ENCODE results near the gene PHF23.
"Not testable (repeated sequence)": the region's sequence is repeated elsewhere in the genome, so short reads cannot be mapped to it uniquely, and the experiment has no call there.

Gene PHF23

DNA sequence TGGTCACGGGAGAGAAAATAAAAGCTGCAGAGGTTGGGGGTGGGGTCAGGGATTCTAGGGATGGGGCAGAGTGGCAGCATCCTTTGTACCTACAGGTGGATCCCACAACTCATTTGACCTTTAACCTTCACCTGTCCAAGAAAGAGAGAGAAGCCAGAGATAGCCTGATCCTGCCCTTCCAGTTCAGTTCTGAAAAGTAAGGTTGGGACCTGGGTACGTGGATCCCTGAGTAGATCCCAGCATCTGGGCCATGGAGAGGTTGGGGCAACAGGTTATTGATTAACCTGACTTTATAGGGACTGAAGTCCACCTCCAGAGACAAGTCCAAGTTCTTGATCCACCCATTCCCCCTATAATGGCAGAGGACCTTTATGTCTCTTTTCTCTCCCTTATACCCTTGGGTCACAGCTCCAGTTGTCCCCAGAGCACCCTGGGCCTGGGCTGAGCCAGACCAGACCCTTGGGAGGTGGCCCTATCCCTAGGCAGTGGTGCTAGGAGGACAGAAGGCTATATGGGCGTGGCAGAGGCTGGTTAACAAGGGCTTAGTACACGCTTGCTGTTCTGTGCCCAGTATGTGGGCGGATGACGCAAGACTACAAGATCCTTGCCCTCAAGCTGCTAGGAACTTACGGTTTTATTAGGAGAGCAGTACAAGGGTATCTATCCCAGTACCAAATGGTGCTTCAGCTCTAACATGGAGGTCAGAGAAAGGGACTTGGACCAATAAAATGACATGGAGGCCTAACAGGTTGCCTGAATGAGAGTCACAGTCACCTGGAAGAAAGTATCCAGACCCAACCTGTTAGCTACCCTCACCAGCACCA is 19.7 kb upstream of the PHF23 start:
- in situ Hi-C loops (cut with MboI; ENCODE audit: low sequenced_read_pairs): no loop called here

DNA sequence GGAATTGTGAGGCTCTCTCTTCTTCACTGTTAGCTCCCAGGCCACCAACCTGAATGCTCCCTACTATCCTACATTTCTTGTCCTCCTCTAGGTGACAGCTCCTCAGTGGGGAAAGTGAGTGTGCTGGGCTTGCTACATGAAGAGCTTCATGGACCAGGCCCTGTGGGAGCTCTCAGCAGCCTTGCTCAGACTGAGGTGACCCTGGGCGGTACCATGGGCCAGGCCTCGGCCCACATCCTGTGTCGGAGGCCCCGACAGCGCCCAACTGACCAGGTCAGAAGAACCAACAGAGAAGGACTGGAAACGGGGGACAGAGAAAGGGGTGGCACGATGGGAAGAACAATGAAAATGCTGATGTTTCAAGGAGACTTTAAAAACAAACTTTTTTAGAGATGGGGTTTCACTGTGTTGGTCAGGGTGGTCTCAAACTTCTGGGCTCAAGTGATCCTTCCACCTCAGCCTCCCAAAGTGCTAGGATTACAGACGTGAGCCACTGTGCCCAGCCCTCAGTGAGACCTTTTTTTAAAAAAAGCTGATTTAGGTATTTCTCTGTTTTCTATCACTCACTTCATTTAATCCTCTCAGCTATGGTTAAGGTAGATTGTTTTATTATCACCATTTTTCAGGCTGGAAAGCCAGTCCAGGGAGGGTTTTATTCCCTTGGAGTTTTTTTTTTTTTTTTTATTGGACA is 17.7 kb upstream of the PHF23 start:
- in situ Hi-C loops (cut with MboI; ENCODE audit: low sequenced_read_pairs): no loop called here

DNA sequence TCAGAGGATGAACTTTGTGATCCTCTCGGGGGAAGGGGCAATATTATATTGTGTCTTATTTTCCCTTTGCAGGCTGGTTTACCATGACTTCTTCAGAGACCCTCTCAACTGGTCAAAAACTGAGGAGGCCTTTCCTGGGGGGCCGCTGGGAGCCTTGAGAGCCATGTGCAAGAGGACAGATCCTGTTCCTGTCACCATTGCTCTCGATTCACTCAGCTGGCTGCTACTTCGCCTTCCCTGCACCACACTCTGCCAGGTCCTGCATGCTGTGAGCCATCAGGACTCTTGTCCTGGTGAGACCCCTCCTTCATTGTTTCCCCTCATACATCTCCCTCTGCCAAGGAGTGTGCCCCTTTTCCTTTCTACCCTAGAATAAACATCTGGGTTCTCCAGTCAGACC is 15.3 kb upstream of the PHF23 start:
- in situ Hi-C loops (cut with MboI; ENCODE audit: low sequenced_read_pairs): no loop called here

DNA sequence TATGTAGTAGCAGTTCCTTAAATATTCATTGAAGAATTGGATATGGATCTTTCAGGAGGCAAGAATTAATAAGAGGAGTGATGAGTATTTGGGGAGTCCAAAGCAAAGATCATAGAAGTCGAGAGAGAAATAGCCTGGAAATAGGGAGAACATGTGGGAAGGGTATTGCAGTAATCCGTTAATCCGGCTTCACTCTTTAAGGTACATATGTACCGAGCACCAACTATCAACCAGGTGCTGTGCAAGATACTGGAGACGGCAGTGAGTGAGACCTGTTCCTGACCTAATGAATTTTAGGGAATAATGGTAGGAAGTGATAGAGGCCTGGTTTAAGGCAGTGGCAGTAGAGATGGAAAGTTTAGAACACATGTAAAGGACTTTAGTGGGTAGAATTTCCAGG is 13.8 kb upstream of the PHF23 start:
- in situ Hi-C loops (cut with MboI; ENCODE audit: low sequenced_read_pairs): no loop called here

DNA sequence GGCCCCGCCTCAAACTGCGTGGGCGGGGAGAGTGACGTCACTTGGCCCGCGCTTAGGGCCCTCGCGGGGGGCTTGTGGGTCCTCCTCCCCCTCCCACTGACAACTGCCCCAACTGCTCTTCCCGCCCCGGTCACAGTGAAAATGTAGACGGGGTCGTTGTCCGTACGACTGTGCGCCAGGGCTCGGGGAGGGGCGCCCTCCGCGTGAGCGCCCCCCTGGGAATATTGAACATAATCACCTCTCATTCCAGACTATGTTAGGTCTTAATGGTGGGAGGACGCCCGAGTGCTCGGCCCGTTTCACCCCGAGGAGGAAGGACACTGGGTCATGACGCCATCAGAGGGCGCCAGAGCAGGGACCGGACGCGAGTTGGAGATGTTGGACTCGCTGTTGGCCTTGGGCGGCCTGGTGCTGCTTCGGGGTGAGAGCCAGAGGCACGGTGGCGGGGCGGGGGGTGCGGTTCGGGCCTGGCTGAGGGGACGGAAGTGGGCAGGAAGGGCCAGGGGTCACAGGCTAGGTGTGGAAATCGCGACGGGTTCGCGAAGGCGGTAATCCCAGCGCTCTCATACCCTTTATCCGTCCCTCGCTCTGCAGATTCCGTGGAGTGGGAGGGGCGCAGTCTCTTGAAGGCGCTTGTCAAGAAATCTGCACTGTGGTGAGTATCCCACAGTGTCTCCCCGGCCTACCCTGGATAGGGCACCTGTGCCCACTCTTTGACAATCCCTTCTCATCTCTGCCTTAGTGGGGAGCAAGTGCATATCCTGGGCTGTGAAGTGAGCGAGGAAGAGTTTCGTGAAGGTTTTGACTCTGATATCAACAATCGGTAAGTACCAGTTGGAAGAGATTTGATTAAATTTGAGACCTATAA is 13.2 kb upstream of the PHF23 start, which contains the start of gene ELP5:
TSS of gene ELP5 (plus strand) at position 40 of the 868 bp plus-strand sequence. CDS start at position 376, 336 bp downstream.
- in situ Hi-C loops (cut with MboI; ENCODE audit: low sequenced_read_pairs): no loop called here

DNA sequence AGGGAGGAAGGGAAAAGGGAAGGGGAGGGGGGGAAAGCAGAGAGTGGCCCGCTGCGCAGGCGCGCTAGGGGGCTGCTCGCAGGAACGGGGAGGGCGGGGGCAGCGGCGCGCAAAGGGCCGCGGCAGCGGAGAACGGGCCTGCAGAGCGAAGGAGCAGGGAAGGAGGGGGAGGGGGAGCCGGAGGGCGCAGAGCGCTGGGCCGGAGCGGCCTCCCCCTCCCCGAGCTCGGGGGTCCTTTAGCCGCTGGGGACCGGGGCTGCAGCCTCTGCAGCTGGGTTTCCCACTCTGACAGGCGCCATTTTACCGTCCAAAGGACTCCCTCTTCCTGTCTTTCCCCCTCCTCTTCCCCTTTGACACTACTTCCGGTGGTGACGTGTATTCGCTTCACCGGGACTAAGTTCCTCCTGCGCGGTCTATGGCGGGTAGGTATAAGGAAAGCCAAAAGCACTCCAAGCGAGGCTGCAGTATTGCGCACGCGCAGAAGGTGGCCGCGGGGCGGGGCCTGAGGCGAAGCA is 12.5 kb upstream of the PHF23 start, which contains the start of gene CTDNEP1:
TSS of gene CTDNEP1 (minus strand) at position 74 of the 515 bp plus-strand sequence. CDS start 438 bp downstream, outside the sequence.
- in situ Hi-C loops (cut with MboI; ENCODE audit: low sequenced_read_pairs): no loop called here

DNA sequence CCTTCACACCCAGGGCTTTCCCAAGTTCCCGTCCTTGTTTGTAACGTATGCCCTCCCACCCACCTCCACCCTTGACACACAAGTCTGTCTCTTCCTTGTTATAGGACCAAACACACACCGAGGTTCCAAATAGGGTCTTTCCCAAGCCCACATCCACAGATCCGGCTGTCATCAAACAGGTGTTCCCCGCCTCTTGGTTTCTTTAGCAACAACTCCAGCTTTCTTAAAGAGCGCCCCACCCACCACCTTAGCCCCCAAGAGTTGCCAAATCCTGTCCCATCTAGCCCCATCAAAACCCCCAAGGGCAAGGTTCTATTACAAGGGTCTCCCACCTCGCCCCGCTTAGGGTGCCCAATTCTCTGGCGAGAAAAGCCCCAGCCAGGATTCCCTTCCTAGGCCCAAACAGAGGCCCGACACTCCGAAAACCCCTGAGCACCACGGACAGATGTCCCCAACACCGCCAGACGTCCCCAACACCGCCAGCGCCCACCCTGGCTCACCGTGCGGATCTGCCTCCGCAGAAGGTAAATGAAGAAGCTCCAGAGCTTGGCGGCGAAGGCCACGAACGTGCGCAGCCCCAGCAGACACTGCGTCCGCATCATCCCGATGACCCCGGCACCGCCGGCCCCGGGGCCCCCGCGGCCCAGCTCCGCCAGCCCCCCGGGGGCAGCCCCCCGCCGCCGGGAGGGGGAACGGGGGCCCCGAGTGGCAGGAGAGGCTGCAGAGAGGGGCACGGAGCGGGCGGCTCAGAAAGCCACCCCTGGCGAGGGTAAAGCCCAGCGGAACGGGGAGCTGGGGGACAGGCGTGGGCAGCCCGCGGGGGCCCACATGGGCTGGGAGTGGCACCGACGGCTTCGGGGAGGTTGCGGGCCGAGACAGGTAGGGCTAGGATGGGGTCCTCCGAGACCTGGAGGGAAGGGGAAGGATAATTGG is 11.7 kb upstream of the PHF23 start:
- in situ Hi-C loops (cut with MboI; ENCODE audit: low sequenced_read_pairs): no loop called here

DNA sequence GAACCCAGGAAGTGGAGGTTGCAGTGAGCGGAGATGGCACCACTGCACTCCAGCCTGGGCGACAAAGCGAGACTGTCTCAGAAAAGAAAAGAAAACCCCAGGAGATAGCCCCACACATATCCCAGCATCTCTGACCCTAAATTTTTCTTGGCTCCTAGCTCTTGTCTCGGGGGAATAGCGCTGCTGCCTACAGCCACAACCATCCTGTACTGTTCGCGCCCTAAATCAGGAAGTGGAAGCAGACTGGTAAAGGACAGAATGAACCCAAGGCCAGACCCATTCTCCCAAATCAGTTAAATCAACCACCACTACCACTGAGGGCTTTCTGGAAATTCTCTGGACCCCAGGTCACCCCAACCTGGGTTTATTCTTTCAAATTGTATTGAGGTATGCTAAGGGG is 10.6 kb upstream of the PHF23 start:
- in situ Hi-C loops (cut with MboI; ENCODE audit: low sequenced_read_pairs): no loop called here

DNA sequence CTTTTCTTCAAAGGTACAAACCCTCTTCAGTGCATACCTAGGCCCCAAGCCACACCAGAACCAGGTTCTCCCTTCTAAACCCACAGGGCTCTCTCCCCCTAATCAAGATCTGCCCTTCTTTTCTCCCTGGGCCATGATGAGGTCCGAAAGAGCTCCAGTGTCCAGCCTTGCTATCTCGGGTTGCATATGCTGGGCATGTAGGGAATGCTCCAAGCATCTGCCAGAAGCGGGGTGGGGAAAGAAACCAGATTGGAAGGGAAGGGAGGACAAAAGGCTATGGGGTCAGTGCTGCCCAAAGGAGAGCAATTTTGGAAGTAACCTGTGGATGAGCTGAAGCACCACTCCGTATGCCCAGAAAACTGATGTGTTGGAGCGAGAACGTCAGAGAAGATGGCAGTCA is 10.0 kb upstream of the PHF23 start:
- in situ Hi-C loops (cut with MboI; ENCODE audit: low sequenced_read_pairs): no loop called here

DNA sequence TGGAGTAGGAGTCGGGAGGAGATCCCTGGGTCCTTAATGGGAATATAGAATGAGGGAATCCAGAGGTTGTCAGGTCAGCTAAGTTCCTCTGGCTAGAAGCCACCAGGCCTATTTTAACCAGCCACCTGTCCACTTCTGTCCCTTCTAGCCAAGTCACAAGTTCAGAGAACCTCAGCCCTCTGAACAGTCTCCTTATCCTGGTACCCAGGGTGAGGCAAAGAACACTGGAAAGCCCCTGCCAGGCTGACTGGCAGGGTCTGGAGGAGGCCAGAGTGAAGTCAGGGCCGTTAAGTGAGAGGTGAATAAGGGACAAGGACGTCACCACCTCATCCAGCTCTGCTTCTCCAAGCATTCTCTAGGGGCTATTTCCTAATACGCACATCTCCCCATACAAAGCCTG is 9.5 kb upstream of the PHF23 start:
- in situ Hi-C loops (cut with MboI; ENCODE audit: low sequenced_read_pairs): no loop called here

DNA sequence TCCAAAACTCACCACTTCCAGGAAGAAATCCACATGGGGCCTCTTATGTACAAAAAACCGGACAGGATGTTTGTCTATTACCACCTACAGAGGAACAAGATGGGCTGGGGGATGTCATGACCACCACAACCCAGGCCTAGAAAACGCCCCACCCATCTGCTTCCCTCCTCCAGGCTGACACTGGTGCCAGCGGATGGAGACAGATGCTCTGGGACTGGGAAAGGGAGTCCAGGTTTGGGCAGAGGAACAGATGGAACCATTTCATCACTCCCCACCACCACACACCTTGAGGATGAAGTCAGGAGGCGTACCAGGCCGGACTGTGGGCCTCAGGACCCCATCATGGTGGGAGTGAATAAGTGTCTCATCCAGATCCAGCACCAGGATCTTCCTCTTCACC is 7.5 kb upstream of the PHF23 start:
- in situ Hi-C loops (cut with MboI; ENCODE audit: low sequenced_read_pairs): no loop called here

DNA sequence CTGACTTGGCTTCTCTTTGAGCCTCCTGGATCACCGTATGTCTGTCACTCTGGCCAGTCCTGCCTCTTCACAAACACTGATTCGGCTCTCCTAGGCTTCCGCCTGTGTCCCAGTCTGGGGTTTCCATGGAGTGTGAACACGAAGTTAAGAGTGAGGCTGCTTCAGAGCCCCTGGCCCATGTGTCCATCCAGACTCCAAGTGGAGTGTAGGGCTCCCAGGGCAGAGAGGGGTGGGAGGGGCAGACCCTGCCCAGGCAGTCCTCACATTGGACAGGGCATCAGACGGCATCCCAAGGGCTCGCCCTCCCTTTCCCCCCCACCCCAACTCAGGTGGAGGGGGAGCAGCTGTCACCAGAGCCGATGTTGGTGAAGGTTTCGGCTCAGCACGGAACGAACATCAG is 4.6 kb upstream of the PHF23 start:
- in situ Hi-C loops (cut with MboI; ENCODE audit: low sequenced_read_pairs): not testable (repeated sequence)

DNA sequence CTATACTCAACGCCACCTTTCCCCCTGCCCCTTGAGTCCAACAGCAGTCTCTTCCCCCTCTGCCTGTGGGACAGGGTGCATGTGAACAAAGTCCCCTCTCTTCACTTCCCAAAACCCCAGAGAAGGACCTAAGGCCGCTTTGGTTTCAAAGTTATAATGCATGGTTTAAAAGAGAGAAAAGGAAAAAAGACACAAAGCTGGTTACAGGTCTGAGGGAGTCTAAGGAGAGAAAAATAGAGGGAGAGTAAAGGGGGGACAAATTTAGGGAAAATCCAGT is 4.1 kb upstream of the PHF23 start:
- in situ Hi-C loops (cut with MboI; ENCODE audit: low sequenced_read_pairs): no loop called here

DNA sequence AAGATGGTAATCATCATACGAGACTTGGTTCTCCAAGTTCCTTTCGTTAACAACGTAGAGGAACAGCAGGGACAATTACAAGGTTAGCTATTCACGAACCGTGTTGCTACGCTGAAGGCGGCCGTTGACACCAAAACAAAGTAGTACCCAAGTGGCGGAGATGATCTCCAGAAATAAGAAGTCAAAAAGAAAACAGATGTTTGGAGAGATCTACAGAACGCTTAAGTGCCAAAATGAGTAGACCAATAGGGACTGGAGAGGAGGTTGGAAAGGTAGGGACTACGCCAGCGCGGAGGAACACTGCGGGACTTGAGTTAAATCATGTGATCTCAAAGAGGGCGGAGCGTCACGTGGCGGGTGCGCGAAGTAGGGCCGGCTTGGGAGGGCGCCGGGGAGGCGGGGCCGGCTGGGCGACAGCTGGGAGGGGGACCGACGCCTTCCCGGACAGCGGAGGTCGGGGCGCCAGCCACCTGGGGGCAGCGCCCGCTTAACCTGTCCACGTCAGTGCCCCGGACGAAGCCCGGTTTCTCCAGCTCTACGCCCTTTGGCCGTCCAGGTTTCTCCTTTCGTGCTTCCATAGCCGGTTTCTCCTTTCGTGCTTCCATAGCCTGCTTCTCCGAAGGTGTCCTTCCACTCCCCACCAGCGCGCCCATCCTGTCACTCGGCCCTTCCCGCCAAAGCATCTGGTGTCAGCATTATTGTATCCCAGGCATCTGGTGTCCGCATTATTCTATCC is 3.6 kb upstream of the PHF23 start:
- in situ Hi-C loops (cut with MboI; ENCODE audit: low sequenced_read_pairs): no loop called here

DNA sequence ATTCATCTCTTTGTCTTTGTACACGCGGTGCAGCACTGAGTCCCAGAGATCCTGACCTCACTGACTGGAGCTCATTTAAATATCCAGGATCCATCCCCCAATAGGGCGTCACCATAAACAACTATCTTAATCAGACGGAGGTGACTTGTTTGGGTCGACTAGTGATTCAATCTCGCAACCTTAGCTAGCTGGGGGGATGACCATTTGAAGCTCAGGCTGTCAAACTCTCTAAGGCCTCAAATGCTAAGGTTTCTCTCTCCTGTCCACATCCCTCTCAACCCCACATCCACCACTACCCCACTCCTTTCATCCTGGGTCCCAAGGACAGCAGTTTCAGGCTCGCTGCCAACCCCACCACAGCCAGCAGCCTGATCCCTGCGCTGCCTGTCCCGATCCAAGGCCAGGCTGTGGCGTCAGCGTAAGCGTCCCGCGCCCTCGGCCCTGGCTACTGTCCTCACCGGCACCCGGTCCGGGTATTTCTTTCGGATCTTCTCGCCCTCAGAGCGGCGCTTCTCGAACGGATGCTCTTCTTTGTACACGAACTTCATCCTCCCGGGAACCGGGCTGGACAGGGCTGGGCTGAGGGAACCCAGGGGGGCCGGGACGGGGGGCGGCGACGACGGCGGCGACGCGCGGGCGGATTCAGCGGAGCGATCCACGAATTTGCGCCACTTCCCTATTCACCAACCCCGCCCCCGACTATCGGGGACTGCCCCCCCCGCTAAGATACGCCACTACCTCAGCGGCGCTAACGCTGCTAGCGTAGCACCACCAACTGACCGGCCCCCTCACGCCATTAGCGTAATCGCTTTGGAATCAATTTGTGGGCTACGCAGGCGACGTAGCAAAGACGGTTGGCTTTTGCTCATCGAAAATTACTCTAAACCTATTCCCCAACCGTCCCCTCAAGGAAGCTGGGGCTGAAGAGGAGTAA is 2.8 kb upstream of the PHF23 start, which contains the start of gene GABARAP:
TSS of gene GABARAP (minus strand) at position 667 of the 934 bp plus-strand sequence. CDS start at position 548, 119 bp downstream.
- in situ Hi-C loops (cut with MboI; ENCODE audit: low sequenced_read_pairs): no loop called here

DNA sequence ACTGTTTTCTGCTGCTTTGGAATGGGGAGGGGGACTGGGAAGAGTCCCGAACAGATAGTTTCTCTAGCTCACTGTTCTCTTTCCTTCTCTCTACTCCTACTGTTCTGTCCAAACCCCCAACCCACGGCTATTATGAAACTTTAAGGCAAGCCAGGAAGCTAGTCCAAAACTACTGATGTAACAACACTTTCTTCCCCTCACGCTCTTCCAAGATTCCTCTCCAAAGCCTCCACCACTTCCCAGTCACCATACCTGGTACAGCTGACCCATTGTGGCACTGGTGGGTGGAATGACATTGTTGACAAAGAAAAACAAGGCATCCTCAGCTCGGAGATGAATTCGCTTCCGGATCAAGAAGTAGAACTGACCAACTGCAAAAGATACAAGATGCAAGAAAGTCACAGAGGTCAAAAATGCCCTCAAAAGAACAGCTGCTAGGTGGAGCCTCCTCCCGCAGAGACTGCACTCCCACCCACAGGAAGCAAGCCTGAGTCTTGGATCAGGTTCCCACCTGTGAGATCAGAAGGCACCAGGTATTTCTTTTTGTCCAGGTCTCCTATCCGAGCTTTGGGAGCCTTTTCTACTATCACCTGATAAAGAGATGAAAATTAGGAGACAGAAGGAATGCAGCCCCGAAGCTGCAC is 2.0 kb upstream of the PHF23 start:
- in situ Hi-C loops (cut with MboI; ENCODE audit: low sequenced_read_pairs): no loop called here

DNA sequence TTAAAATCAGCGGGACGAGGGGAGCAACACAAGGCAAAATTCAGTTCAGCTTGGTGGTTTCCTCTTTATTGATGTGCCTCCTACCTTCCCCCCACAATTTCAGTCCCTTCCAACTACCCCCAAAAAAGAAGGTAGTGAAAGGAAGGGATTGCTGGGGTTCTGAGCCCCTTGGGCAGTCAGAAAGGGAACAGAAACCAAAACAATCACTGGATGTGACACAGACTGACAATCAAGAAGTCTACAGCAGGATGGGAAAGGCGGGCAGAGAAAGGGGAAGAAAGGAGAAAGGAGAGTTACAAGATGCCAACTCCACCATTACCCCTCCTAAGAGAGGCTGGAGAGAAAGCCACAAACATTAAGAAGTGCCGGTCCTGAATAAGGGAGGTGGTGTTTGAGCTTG is 1.1 kb upstream of the PHF23 start:
- in situ Hi-C loops (cut with MboI; ENCODE audit: low sequenced_read_pairs): no loop called here

Data from hTERT RPE-1 (cell line).